ENCODE data around the gene FBP1.
"Not testable (repeated sequence)": the region's sequence is repeated elsewhere in the genome, so short reads cannot be mapped to it uniquely, and the experiment has no call there.

FBP1 gene

GRCh38 chr9:94568250-94568889 lies 70.9 kb downstream of the FBP1 start:
- FAIRE-seq, result no peak

- FAIRE-seq, result no peak
Measured at GRCh38 chr9:94567271-94567670, 72.0 kb downstream of the FBP1 start.

- no peak for FAIRE-seq
Measured at GRCh38 chr9:94566550-94566949, 72.8 kb downstream of the FBP1 start.

- not testable (repeated sequence) for FAIRE-seq
Measured at GRCh38 chr9:94564279-94564678, 75.0 kb downstream of the FBP1 start.

- no peak for FAIRE-seq
Measured at GRCh38 chr9:94563548-94563947, 75.8 kb downstream of the FBP1 start.

GRCh38 chr9:94560237-94560636 lies 79.1 kb downstream of the FBP1 start:
- no peak for FAIRE-seq

- no peak for FAIRE-seq
Measured at GRCh38 chr9:94557376-94557775, 81.9 kb downstream of the FBP1 start.

GRCh38 chr9:94554439-94555331 lies 84.6 kb downstream of the FBP1 start, which contains the start of gene PCAT7:
TSS of gene PCAT7 (plus strand) at chr9:94555083.
- no peak for FAIRE-seq

- no peak for FAIRE-seq
Measured at GRCh38 chr9:94554078-94554438, 85.3 kb downstream of the FBP1 start.
